Measurements from ENCODE around the gene MANSC4. TPM values are rescaled to one million over a fixed set of nuclear protein-coding genes. Genes with fewer than 3 reads are reported as not detected.
"Not testable (repeated sequence)": the region's sequence is repeated elsewhere in the genome, so short reads cannot be mapped to it uniquely, and the experiment has no call there.

The MANSC4 gene
- total RNA-seq, 2 donors from 2014 or later, result not detected

- intact Hi-C loops (cut with DNase I), result no loop called here
- peak; percentile 12 for DNase-seq (ENCODE audit: low spot score)
- no peaks in the 10 kb centered on the region for H3K36me3 ChIP-seq
- H3K9me3 ChIP-seq, result no peaks in the 10 kb centered on the region
- no peak overlapping the region for H3K27ac ChIP-seq
- no peak for TF ChIP-seq POLR2AphosphoS5 (IDR thresholded peaks at IDR 0.05)
- no peaks in the 10 kb centered on the region for H3K4me1 ChIP-seq (replicated peaks)
- H3K27me3 ChIP-seq (replicated peaks; ENCODE audit: insufficient read depth), result no peaks in the 10 kb centered on the region
- WGBS, result 85% methylated on average over 15 of the region's 15 CpGs
- no peak overlapping the region for H3K4me3 ChIP-seq
These were observed 28.5 kb downstream of the MANSC4 start for GRCh38 chr12:27751386-27752047.

GRCh38 chr12:27747111-27747820 lies 32.8 kb downstream of the MANSC4 start:
- Histone ChIP-seq H3K36me3 (no peaks in the 10 kb centered on the region), H3K27me3 (replicated peaks; ENCODE audit: insufficient read depth) (no peaks in the 10 kb centered on the region), H3K4me3 (no peak overlapping the region), H3K9me3 (no peaks in the 10 kb centered on the region), H3K27ac (peak overlapping the region; percentile 56 to 62), H3K4me1 (replicated peaks) (no peaks in the 10 kb centered on the region)
- no peak for TF ChIP-seq POLR2AphosphoS5 (IDR thresholded peaks at IDR 0.05)
- TF ChIP-seq POLR2A (IDR thresholded peaks at IDR 0.05), result no peak
- TF ChIP-seq CTCF (IDR thresholded peaks at IDR 0.05), result no peak
- intact Hi-C loops (cut with DNase I), result no loop called here
- 87% methylated on average over 3 of the region's 3 CpGs for WGBS
- no peak for DNase-seq (ENCODE audit: low spot score)

GRCh38 chr12:27745734-27746133 lies 34.3 kb downstream of the MANSC4 start:
- H3K27ac ChIP-seq; H3K4me3 ChIP-seq; H3K4me1 ChIP-seq (replicated peaks); H3K36me3 ChIP-seq; H3K9me3 ChIP-seq; H3K27me3 ChIP-seq (replicated peaks; ENCODE audit: insufficient read depth); DNase-seq (ENCODE audit: low spot score); intact Hi-C loops (cut with DNase I): not testable (repeated sequence)
- 64% methylated on average over 1 of the region's 1 CpG for WGBS

GRCh38 chr12:27743601-27744000 lies 36.4 kb downstream of the MANSC4 start:
- WGBS, result 96% methylated on average over 5 of the region's 5 CpGs

GRCh38 chr12:27734321-27734720 lies 45.7 kb downstream of the MANSC4 start:
- H3K27ac ChIP-seq; H3K36me3 ChIP-seq; DNase-seq (ENCODE audit: low spot score); H3K4me1 ChIP-seq (replicated peaks); H3K9me3 ChIP-seq; H3K4me3 ChIP-seq; H3K27me3 ChIP-seq (replicated peaks; ENCODE audit: insufficient read depth): not testable (repeated sequence)
- intact Hi-C loops (cut with DNase I), result loop anchor here (5.0 kb wide), 2 partner anchors 88 to 203 kb away; no protein-coding TSS in a partner anchor
- 94% methylated on average over 9 of the region's 9 CpGs for WGBS

More at GRCh38 chr12:27743601-27744000, 36.4 kb downstream of the MANSC4 start:
- Histone ChIP-seq H3K4me1 (replicated peaks) (no peaks in the 10 kb centered on the region), H3K9me3 (no peaks in the 10 kb centered on the region), H3K36me3 (no peaks in the 10 kb centered on the region), H3K4me3 (no peak overlapping the region), H3K27me3 (replicated peaks; ENCODE audit: insufficient read depth) (no peaks in the 10 kb centered on the region), H3K27ac (no peak overlapping the region)
- intact Hi-C loops (cut with DNase I), result no loop called here
- TF ChIP-seq POLR2A (IDR thresholded peaks at IDR 0.05) (no peak), POLR2AphosphoS5 (IDR thresholded peaks at IDR 0.05) (no peak), CTCF (IDR thresholded peaks at IDR 0.05) (no peak)
- DNase-seq (ENCODE audit: low spot score), result no peak

- 90% methylated on average over 1 of the region's 1 CpG for WGBS
- no peak for DNase-seq (ENCODE audit: low spot score)
These were observed 46.2 kb downstream of the MANSC4 start for GRCh38 chr12:27733791-27734190.

More at GRCh38 chr12:27733791-27734190, 46.2 kb downstream of the MANSC4 start:
- H3K36me3 ChIP-seq, result no peaks in the 10 kb centered on the region
- no peaks in the 10 kb centered on the region for H3K9me3 ChIP-seq
- intact Hi-C loops (cut with DNase I), result loop anchor here (5.0 kb wide), 2 partner anchors 89 to 204 kb away; no protein-coding TSS in a partner anchor
- H3K4me3 ChIP-seq, result no peak overlapping the region
- TF ChIP-seq POLR2A (IDR thresholded peaks at IDR 0.05) (no peak), CTCF (IDR thresholded peaks at IDR 0.05) (no peak), POLR2AphosphoS5 (IDR thresholded peaks at IDR 0.05) (no peak)
- H3K4me1 ChIP-seq (replicated peaks), result no peaks in the 10 kb centered on the region
- H3K27me3 ChIP-seq (replicated peaks; ENCODE audit: insufficient read depth), result no peaks in the 10 kb centered on the region
- H3K27ac ChIP-seq, result no peak overlapping the region
